HCT116 (cell line): Measurements from ENCODE around the gene ALDH16A1. TPM values are rescaled to one million over a fixed set of nuclear protein-coding genes. Genes with fewer than 3 reads are reported as not detected.
A peak's percentile ranks its signal among the peaks of the same experiment; 100 is the strongest.

Experiments used
- ATAC-seq: fragments of 200-7000 bp; cut with Tn5 transposase; 2 replicates; pipeline ENCODE4 v1.9.1; 2020; ENCODE audit warnings: mild to moderate bottlenecking, moderate library complexity
- BruUV-seq: library from RNA; stranded (reverse); fragments of 400-500 nt; replicated peaks from 2 replicates; lab custom pipeline; 2021; lab: Mats Ljungman, UMichigan
- CTCF ChIA-PET: fragments of 300-600 bp; sonication (Branson Sonifier 250); formaldehyde crosslinking; loops from one replicate; lab custom pipeline; 2021; ENCODE audit warnings: antibody characterized with exemption; lab: Charles Lee
- POLR2A ChIA-PET: fragments of 300-600, 350-600 bp; sonication (Branson Sonifier 250); formaldehyde crosslinking; loops from one replicate; lab custom pipeline; 2021; ENCODE audit warnings: antibody characterized with exemption; lab: Charles Lee
- RAD21 ChIA-PET, 2 experiments: fragments of 300-600 bp; sonication (Branson Sonifier 250); formaldehyde crosslinking; loops; one replicate each; lab custom pipeline; 2023; ENCODE audit warnings: low total read pairs in 2 of 2; ENCODE audit not compliant: uncharacterized antibody in 2 of 2, unreplicated experiment in 2 of 2, low non-redundant PET in 1 of 2; lab: Charles Lee
- DNase-seq: peaks from one replicate; pipeline ENCODE4 v3.0.0-alpha.2; 2010; ENCODE audit warnings: low read depth, low spot score
- H2AFZ ChIP-seq: fragments of 200-600 bp; shearing (Covaris generic), sonication (generic); 2 replicates; pipeline ENCODE4 v1.6.1; 2017; ENCODE audit warnings: low read depth, mixed run types, mixed read lengths, antibody characterized with exemption, low read length; ENCODE audit not compliant: poor library complexity, severe bottlenecking
- H3K27ac ChIP-seq: 2 replicates; pipeline ENCODE4 v1.5.1; 2012; ENCODE audit warnings: low read depth, low read length
- H3K27me3 ChIP-seq: fragments of 200-600 bp; sonication (generic); 2 replicates; pipeline ENCODE4 v1.6.1; 2016; ENCODE audit warnings: mixed run types, low read length, mixed read lengths; ENCODE audit not compliant: insufficient read depth
- H3K36me3 ChIP-seq, 2 experiments: fragments of 200-500 bp in 1 of 2; fragments of 200-600 bp in 1 of 2; sonication (Bioruptor generic) in 1 of 2; sonication (generic) in 1 of 2; 2 replicates each; pipeline versions ENCODE4 v1.5.1 to v1.6.1; 2014 to 2016; ENCODE audit warnings: low read length in 2 of 2, inconsistent platforms in 1 of 2, mixed read lengths in 1 of 2, mixed run types in 1 of 2; ENCODE audit not compliant: insufficient read depth in 2 of 2, control insufficient read depth in 1 of 2
- H3K4me1 ChIP-seq, 2 experiments: fragments of 200-600 bp in 1 of 2; sonication (generic) in 1 of 2; 2 replicates each; pipeline versions ENCODE4 v1.5.1 to v1.6.1; 2012 to 2017; ENCODE audit warnings: low read length in 2 of 2, inconsistent platforms in 1 of 2, mild to moderate bottlenecking in 1 of 2, mixed read lengths in 1 of 2, mixed run types in 1 of 2, moderate library complexity in 1 of 2; ENCODE audit not compliant: insufficient read depth in 2 of 2, control insufficient read depth in 1 of 2
- H3K4me2 ChIP-seq: fragments of 200-600 bp; sonication (generic); 2 replicates; pipeline ENCODE4 v1.6.1; 2017; ENCODE audit warnings: mixed run types, low read length, mixed read lengths
- H3K4me3 ChIP-seq, 2 experiments: fragments of 200-600 bp in 1 of 2; sonication (generic) in 1 of 2; replicated peaks in 1 of 2; 2 replicates each; pipeline ENCODE4 v1.5.1; 2011 to 2016; ENCODE audit warnings: low read length in 2 of 2, control low read depth in 1 of 2, low read depth in 1 of 2, mild to moderate bottlenecking in 1 of 2, mixed read lengths in 1 of 2, mixed run types in 1 of 2
- H3K79me2 ChIP-seq: fragments of 200-600 bp; sonication (generic); 2 replicates; pipeline ENCODE4 v1.6.1; 2017; ENCODE audit warnings: mild to moderate bottlenecking, mixed run types, low read length, moderate library complexity, mixed read lengths; ENCODE audit not compliant: insufficient read depth
- H3K9ac ChIP-seq: fragments of 200-600 bp; sonication (generic); 2 replicates; pipeline ENCODE4 v1.6.1; 2016; ENCODE audit warnings: low read length, mixed read lengths
- H3K9me2 ChIP-seq: fragments of 200-600 bp; sonication (generic), shearing (Covaris generic); 2 replicates; pipeline ENCODE4 v1.6.1; 2017; ENCODE audit warnings: mixed run types, mild to moderate bottlenecking, moderate library complexity; ENCODE audit not compliant: insufficient read depth
- H3K9me3 ChIP-seq, 2 experiments: fragments of 200-500 bp in 1 of 2; fragments of 200-600 bp in 1 of 2; sonication (Bioruptor generic) in 1 of 2; sonication (generic) in 1 of 2; 2 replicates each; pipeline ENCODE4 v1.6.1; 2014 to 2017; ENCODE audit warnings: low read length in 2 of 2, mixed read lengths in 2 of 2, inconsistent platforms in 1 of 2, low read depth in 1 of 2, mild to moderate bottlenecking in 1 of 2, mixed run types in 1 of 2, moderate library complexity in 1 of 2; ENCODE audit not compliant: control insufficient read depth in 1 of 2, insufficient read depth in 1 of 2
- H4K20me1 ChIP-seq: fragments of 200-600 bp; sonication (generic), shearing (Covaris generic); 2 replicates; pipeline ENCODE4 v1.6.1; 2017; ENCODE audit warnings: mixed run types, mild to moderate bottlenecking, moderate library complexity; ENCODE audit not compliant: insufficient read depth
- ATF3 ChIP-seq: IDR thresholded peaks from 2 replicates; pipeline ENCODE4 v1.6.1; 2012
- CEBPB ChIP-seq: IDR thresholded peaks from 2 replicates; pipeline ENCODE4 v1.6.1; 2012; ENCODE audit warnings: low read depth
- CTCF ChIP-seq, 3 experiments: fragments of 200-600 bp in 1 of 3; sonication (generic) in 1 of 3; IDR thresholded peaks in 2 of 3; conservative IDR thresholded peaks in 1 of 3; 2 replicates each; pipeline ENCODE4 v1.5.1; 2012 to 2017; ENCODE audit warnings: low read depth in 2 of 3, low read length in 2 of 3, antibody characterized with exemption in 1 of 3, borderline replicate concordance in 1 of 3, control low read depth in 1 of 3, mild to moderate bottlenecking in 1 of 3, mixed read lengths in 1 of 3, mixed run types in 1 of 3, moderate library complexity in 1 of 3; ENCODE audit not compliant: insufficient read depth in 1 of 3
- EGR1 ChIP-seq: IDR thresholded peaks from 2 replicates; pipeline ENCODE4 v1.6.1; 2012; ENCODE audit warnings: low read depth
- ELF1 ChIP-seq: IDR thresholded peaks from 2 replicates; pipeline ENCODE4 v1.6.1; 2012; ENCODE audit warnings: low read depth, borderline replicate concordance
- EZH2phosphoT487 ChIP-seq: fragments of 200-600 bp; IDR thresholded peaks from 2 replicates; pipeline ENCODE4 v1.6.1; 2018; ENCODE audit warnings: antibody characterized with exemption, borderline replicate concordance
- FOSL1 ChIP-seq: IDR thresholded peaks from 2 replicates; pipeline ENCODE4 v1.6.1; 2012; ENCODE audit warnings: low read depth
- JUND ChIP-seq: IDR thresholded peaks from 2 replicates; pipeline ENCODE4 v1.6.1; 2012
- POLR2AphosphoS5 ChIP-seq: IDR thresholded peaks from 2 replicates; pipeline ENCODE4 v1.6.1; 2011; ENCODE audit warnings: mild to moderate bottlenecking, low read depth, low read length, moderate library complexity
- SIN3A ChIP-seq: IDR thresholded peaks from 2 replicates; pipeline ENCODE4 v1.6.1; 2012; ENCODE audit warnings: low read depth
- SP1 ChIP-seq: IDR thresholded peaks from 2 replicates; pipeline ENCODE4 v1.6.1; 2012; ENCODE audit warnings: low read depth
- SRF ChIP-seq: IDR thresholded peaks from 2 replicates; pipeline ENCODE4 v1.6.1; 2012; ENCODE audit warnings: low read depth
- TCF7L2 ChIP-seq: IDR thresholded peaks from 2 replicates; pipeline ENCODE4 v1.7.0; 2011; ENCODE audit warnings: borderline replicate concordance, inconsistent platforms; ENCODE audit not compliant: insufficient read depth, insufficient read length; ENCODE audit errors: extremely low read depth
- YY1 ChIP-seq: IDR thresholded peaks from 2 replicates; pipeline ENCODE4 v1.6.1; 2011; ENCODE audit warnings: low read length, low read depth, moderate library complexity, mild to moderate bottlenecking; ENCODE audit not compliant: insufficient replicate concordance; ENCODE audit errors: extremely low read depth
- ZBTB33 ChIP-seq: IDR thresholded peaks from 2 replicates; pipeline ENCODE4 v1.6.1; 2011; ENCODE audit warnings: mild to moderate bottlenecking, low read length, moderate library complexity; ENCODE audit not compliant: insufficient replicate concordance; ENCODE audit errors: extremely low read depth
- ZFX ChIP-seq: fragments of 450-650 bp; IDR thresholded peaks from 2 replicates; pipeline ENCODE4 v1.6.1; 2017
- ZNF274 ChIP-seq: fragments of 200-500 bp; sonication (Bioruptor generic); IDR thresholded peaks from 2 replicates; pipeline ENCODE4 v1.6.1; 2014; ENCODE audit warnings: mild to moderate bottlenecking, low read depth, low read length, inconsistent platforms
- intact Hi-C: fragments of 100-400 bp; cut with micrococcal nuclease; formaldehyde crosslinking; loops from 2 replicates; pipeline ENCODE4 v1.10.0; 2022
- total RNA-seq: library from RNA; stranded (reverse); gene quantifications from one replicate; pipeline ENCODE4 v1.2.1, GENCODE V29; 2021; ENCODE audit not compliant: unreplicated experiment
- TF ChIP-seq, protein P1 (sequence below): IDR thresholded peaks from 2 replicates; pipeline ENCODE4 v1.6.1; 2012

ALDH16A1 gene
- total RNA-seq, 1 experiment from 2014 or later, result 22.8 TPM

DNA sequence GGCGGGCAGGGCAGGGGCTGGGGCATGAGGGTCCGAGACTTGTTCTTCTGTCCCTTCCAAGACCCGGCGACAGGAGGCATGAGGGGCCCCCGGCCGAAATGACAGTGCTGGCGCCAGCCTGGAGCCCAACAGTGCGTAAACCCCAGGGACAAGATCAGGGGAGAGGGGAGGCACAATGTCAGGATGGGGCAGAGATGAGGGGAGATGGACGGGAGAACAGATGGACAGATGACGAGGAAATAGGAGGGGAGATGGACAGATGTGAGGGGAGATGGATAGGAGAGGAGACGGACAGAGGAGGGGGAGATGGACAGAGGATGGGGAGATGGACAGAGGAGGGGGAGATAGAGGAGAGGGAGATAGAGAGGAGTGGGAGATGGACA lies 21.5 kb downstream of the ALDH16A1 start:
- Histone ChIP-seq H4K20me1 (no peaks in the 10 kb centered on the region), H3K4me1 (peaks cover 31 to 55% of the 10 kb centered on the region in 2 experiments), H3K9me2 (no peaks in the 10 kb centered on the region), H2AFZ (peak overlapping the region; percentile 71), H3K27me3 (no peaks in the 10 kb centered on the region), H3K27ac (no peak overlapping the region), H3K9me3 (no peaks in the 10 kb centered on the region), H3K4me2 (peak overlapping the region; percentile 99), H3K4me3 (peak overlapping the region; percentile 54 to 71), H3K9ac (peak overlapping the region; percentile 72; the same call in 1 of the 2 replicates), H3K79me2 (no peaks in the 10 kb centered on the region), H3K36me3 (no peaks in the 10 kb centered on the region; a peak in 1 of 4 replicates)
- ChIA-PET CTCF (interaction anchor here (2.1 kb wide), 1 partner anchor 96 kb away, joined by 8 read pairs; no protein-coding TSS in a partner anchor), POLR2A (interaction anchor here (2.5 kb wide), 1 partner anchor 21 kb away, joined by 7 read pairs; the partner anchor contains the start of gene RPS11), RAD21 (interaction anchor here in 1 of 2 experiments (0.7 kb wide), 1 partner anchor 49 kb away, joined by 4 read pairs; no protein-coding TSS in a partner anchor)
- ATAC-seq, result no peak
- intact Hi-C loops, result no loop called here
- DNase-seq, result no peak
- BruUV-seq, result no TSS peak
- TF ChIP-seq POLR2AphosphoS5 (no peak), FOSL1 (no peak), SRF (no peak), SP1 (no peak), ELF1 (no peak), ZFX (no peak), CTCF (IDR thresholded peaks at IDR 0.05 in 2 of 3, conservative IDR thresholded peaks at IDR 0.05 in 1 of 3; ENCODE audit: borderline replicate concordance in 1 of 3, insufficient read depth in 1 of 3, low read depth in 2 of 3, low read length in 2 of 3) (no peak), ATF3 (no peak), CEBPB (no peak), JUND (no peak), TCF7L2 (no peak), EGR1 (no peak), YY1 (no peak), SIN3A (no peak), ZBTB33 (no peak), EZH2phosphoT487 (no peak), ZNF274 (no peak)
- TF ChIP-seq, protein P1, sequence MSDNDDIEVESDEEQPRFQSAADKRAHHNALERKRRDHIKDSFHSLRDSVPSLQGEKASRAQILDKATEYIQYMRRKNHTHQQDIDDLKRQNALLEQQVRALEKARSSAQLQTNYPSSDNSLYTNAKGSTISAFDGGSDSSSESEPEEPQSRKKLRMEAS, result no peak
